Activated naive CD4-positive, alpha-beta T cell treated with anti-CD3 and anti-CD28 coated beads, Interleukin-2, amount 10 ng/mL, durations not matched to agents 7 days and 5 days (primary cell): ENCODE measurements around the gene SMC3.

Experiments
- CTCF ChIA-PET: fragments of 350-600 bp; sonication (Branson Sonifier 250); formaldehyde crosslinking; loops from one replicate; lab custom pipeline; 2021; ENCODE audit warnings: antibody characterized with exemption; lab: Charles Lee
- DNase-seq: peaks from one replicate; pipeline ENCODE4 v3.0.0-alpha.2; 2020
- H3K27ac Mint-ChIP-seq: one replicate; pipeline ENCODE4 v1.8.0; 2021; ENCODE audit warnings: mild to moderate bottlenecking, moderate library complexity, mixed read lengths
- H3K27me3 Mint-ChIP-seq: one replicate; pipeline ENCODE4 v1.8.0; 2021; ENCODE audit warnings: mild to moderate bottlenecking, mixed read lengths
- H3K36me3 Mint-ChIP-seq: one replicate; pipeline ENCODE4 v1.8.0; 2021; ENCODE audit warnings: mixed read lengths
- H3K4me1 Mint-ChIP-seq: one replicate; pipeline ENCODE4 v1.8.0; 2021; ENCODE audit warnings: mixed read lengths
- H3K4me3 Mint-ChIP-seq: one replicate; pipeline ENCODE4 v1.8.0; 2021; ENCODE audit warnings: mild to moderate bottlenecking, moderate library complexity, mixed read lengths
- H3K9me3 Mint-ChIP-seq: one replicate; pipeline ENCODE4 v1.8.0; 2021; ENCODE audit warnings: mixed read lengths

The SMC3 gene

GRCh38 chr10:110553905-110554304, 13.6 kb upstream of the SMC3 start:
- H3K4me3 Mint-ChIP-seq, result no peak overlapping the region
- CTCF ChIA-PET, result no interaction called here
- no peaks in the 10 kb centered on the region for H3K9me3 Mint-ChIP-seq
- H3K27me3 Mint-ChIP-seq, result peaks cover 64% of the 10 kb centered on the region
- H3K27ac Mint-ChIP-seq, result no peak overlapping the region
- no peak for DNase-seq
- no peaks in the 10 kb centered on the region for H3K36me3 Mint-ChIP-seq
- peaks cover 6% of the 10 kb centered on the region for H3K4me1 Mint-ChIP-seq

GRCh38 chr10:110556296-110556695, 11.2 kb upstream of the SMC3 start:
- Mint-ChIP-seq H3K4me3 (no peak overlapping the region), H3K4me1 (peaks cover 6% of the 10 kb centered on the region), H3K36me3 (no peaks in the 10 kb centered on the region), H3K27me3 (peaks cover 68% of the 10 kb centered on the region), H3K27ac (no peak overlapping the region), H3K9me3 (no peaks in the 10 kb centered on the region)
- DNase-seq, result no peak
- CTCF ChIA-PET, result no interaction called here

- Mint-ChIP-seq H3K4me3 (no peak overlapping the region), H3K27me3 (peaks cover 64% of the 10 kb centered on the region), H3K9me3 (no peaks in the 10 kb centered on the region), H3K36me3 (no peaks in the 10 kb centered on the region), H3K27ac (no peak overlapping the region), H3K4me1 (peaks cover 6% of the 10 kb centered on the region)
- CTCF ChIA-PET, result interaction anchor here (0.8 to 2.9 kb wide), 4 partner anchors 8 to 245 kb away, joined by 3 to 14 read pairs (median 3); no protein-coding TSS in a partner anchor
- DNase-seq, result peak; percentile 80
These were observed 10.4 kb upstream of the SMC3 start for GRCh38 chr10:110556969-110557601.

GRCh38 chr10:110558041-110558440, 9.5 kb upstream of the SMC3 start:
- Mint-ChIP-seq H3K4me3 (no peak overlapping the region), H3K4me1 (peaks cover 6% of the 10 kb centered on the region), H3K36me3 (no peaks in the 10 kb centered on the region), H3K9me3 (no peaks in the 10 kb centered on the region), H3K27ac (no peak overlapping the region), H3K27me3 (peaks cover 64% of the 10 kb centered on the region)
- DNase-seq, result no peak
- CTCF ChIA-PET, result interaction anchor here (0.6 to 2.9 kb wide), 6 partner anchors 9 to 417 kb away, joined by 3 to 14 read pairs (median 3); no protein-coding TSS in a partner anchor

- CTCF ChIA-PET, result interaction anchor here (1.3 to 2.9 kb wide), 3 partner anchors 11 to 253 kb away, joined by 3 to 14 read pairs (median 5); no protein-coding TSS in a partner anchor
These were observed 7.5 kb upstream of the SMC3 start for GRCh38 chr10:110560012-110560411.

GRCh38 chr10:110561292-110561691, 6.2 kb upstream of the SMC3 start:
- Mint-ChIP-seq H3K4me3 (no peak overlapping the region), H3K27me3 (peaks cover 68% of the 10 kb centered on the region), H3K27ac (no peak overlapping the region), H3K36me3 (no peaks in the 10 kb centered on the region), H3K9me3 (no peaks in the 10 kb centered on the region), H3K4me1 (peaks cover 6% of the 10 kb centered on the region)
- CTCF ChIA-PET, result interaction anchor here (0.6 to 0.9 kb wide), 2 partner anchors 10 to 215 kb away, joined by 3 read pairs; no protein-coding TSS in a partner anchor
- no peak for DNase-seq

More at GRCh38 chr10:110560012-110560411, 7.5 kb upstream of the SMC3 start:
- Mint-ChIP-seq H3K27ac (no peak overlapping the region), H3K4me1 (peaks cover 6% of the 10 kb centered on the region), H3K9me3 (no peaks in the 10 kb centered on the region), H3K4me3 (no peak overlapping the region), H3K36me3 (no peaks in the 10 kb centered on the region), H3K27me3 (peaks cover 77% of the 10 kb centered on the region)
- no peak for DNase-seq

GRCh38 chr10:110562348-110562747, 5.1 kb upstream of the SMC3 start:
- H3K27me3 Mint-ChIP-seq, result peaks cover 58% of the 10 kb centered on the region
- peaks cover 12% of the 10 kb centered on the region for H3K4me1 Mint-ChIP-seq
- H3K27ac Mint-ChIP-seq, result no peak overlapping the region
- CTCF ChIA-PET, result interaction anchor here (0.9 to 1.4 kb wide), 3 partner anchors 9 to 253 kb away, joined by 3 read pairs; no protein-coding TSS in a partner anchor
- no peaks in the 10 kb centered on the region for H3K36me3 Mint-ChIP-seq
- no peaks in the 10 kb centered on the region for H3K9me3 Mint-ChIP-seq
- no peak for DNase-seq
- no peak overlapping the region for H3K4me3 Mint-ChIP-seq

- peaks cover 55% of the 10 kb centered on the region for H3K27me3 Mint-ChIP-seq
- no peak for DNase-seq
- H3K36me3 Mint-ChIP-seq, result peaks cover under 1% of the 10 kb centered on the region
- no peak overlapping the region for H3K27ac Mint-ChIP-seq
- H3K4me1 Mint-ChIP-seq, result peaks cover 11% of the 10 kb centered on the region
- H3K9me3 Mint-ChIP-seq, result no peaks in the 10 kb centered on the region
- CTCF ChIA-PET, result interaction anchor here (0.7 to 1.4 kb wide), 3 partner anchors 37 to 253 kb away, joined by 3 read pairs; no protein-coding TSS in a partner anchor
- no peak overlapping the region for H3K4me3 Mint-ChIP-seq
These were observed 4.4 kb upstream of the SMC3 start for GRCh38 chr10:110563132-110563531.

GRCh38 chr10:110566472-110567200, 859 bp upstream of the SMC3 start:
- H3K4me1 Mint-ChIP-seq, result peaks cover 39% of the 10 kb centered on the region
- peak overlapping the region; percentile 98 for H3K4me3 Mint-ChIP-seq
- H3K36me3 Mint-ChIP-seq, result peaks cover 18% of the 10 kb centered on the region
- CTCF ChIA-PET, result interaction anchor here (1.0 kb wide), 1 partner anchor 24 kb away, joined by 5 read pairs; no protein-coding TSS in a partner anchor
- DNase-seq, result no peak
- no peaks in the 10 kb centered on the region for H3K9me3 Mint-ChIP-seq
- peaks cover 30% of the 10 kb centered on the region for H3K27me3 Mint-ChIP-seq
- H3K27ac Mint-ChIP-seq, result peak overlapping the region; percentile 98

GRCh38 chr10:110568055-110568735, 700 bp downstream of the SMC3 start:
- peaks cover 28% of the 10 kb centered on the region for H3K36me3 Mint-ChIP-seq
- peaks cover 50% of the 10 kb centered on the region for H3K4me1 Mint-ChIP-seq
- H3K27me3 Mint-ChIP-seq, result peaks cover 17% of the 10 kb centered on the region
- no peaks in the 10 kb centered on the region for H3K9me3 Mint-ChIP-seq
- peak overlapping the region; percentile 98 for H3K4me3 Mint-ChIP-seq
- H3K27ac Mint-ChIP-seq, result peak overlapping the region; percentile 98
- CTCF ChIA-PET, result no interaction called here
- DNase-seq, result peak; percentile 76

GRCh38 chr10:110569122-110569521, 1.6 kb downstream of the SMC3 start:
- H3K4me3 Mint-ChIP-seq, result peak overlapping the region; percentile 98
- H3K27ac Mint-ChIP-seq, result no peak overlapping the region
- CTCF ChIA-PET, result interaction anchor here (1.2 to 1.6 kb wide), 2 partner anchors 15 to 262 kb away, joined by 3 to 4 read pairs; no protein-coding TSS in a partner anchor
- no peaks in the 10 kb centered on the region for H3K9me3 Mint-ChIP-seq
- DNase-seq, result no peak
- peaks cover 30% of the 10 kb centered on the region for H3K36me3 Mint-ChIP-seq
- peaks cover 54% of the 10 kb centered on the region for H3K4me1 Mint-ChIP-seq
- peaks cover 8% of the 10 kb centered on the region for H3K27me3 Mint-ChIP-seq

GRCh38 chr10:110569736-110570135, 2.2 kb downstream of the SMC3 start:
- peaks cover 60% of the 10 kb centered on the region for H3K4me1 Mint-ChIP-seq
- no peak for DNase-seq
- peaks cover 2% of the 10 kb centered on the region for H3K27me3 Mint-ChIP-seq
- H3K27ac Mint-ChIP-seq, result no peak overlapping the region
- H3K4me3 Mint-ChIP-seq, result peak overlapping the region; percentile 98
- CTCF ChIA-PET, result interaction anchor here (0.7 to 1.6 kb wide), 4 partner anchors 14 to 263 kb away, joined by 3 to 4 read pairs (median 3); no protein-coding TSS in a partner anchor
- peaks cover 36% of the 10 kb centered on the region for H3K36me3 Mint-ChIP-seq
- no peaks in the 10 kb centered on the region for H3K9me3 Mint-ChIP-seq

- CTCF ChIA-PET, result interaction anchor here (0.9 to 1.3 kb wide), 2 partner anchors 9 to 216 kb away, joined by 3 read pairs; no protein-coding TSS in a partner anchor
- no peak for DNase-seq
- no peaks in the 10 kb centered on the region for H3K9me3 Mint-ChIP-seq
- H3K27me3 Mint-ChIP-seq, result no peaks in the 10 kb centered on the region
- no peak overlapping the region for H3K27ac Mint-ChIP-seq
- H3K36me3 Mint-ChIP-seq, result peaks cover 44% of the 10 kb centered on the region
- H3K4me1 Mint-ChIP-seq, result peaks cover 64% of the 10 kb centered on the region
- H3K4me3 Mint-ChIP-seq, result no peak overlapping the region
These were observed 3.7 kb downstream of the SMC3 start for GRCh38 chr10:110571093-110571743.
